ENCODE measurements around the gene CHAT.

- TF ChIP-seq SIN3A (IDR thresholded peaks at IDR 0.05; ENCODE audit: borderline replicate concordance, insufficient read depth, low read length) (no peak), TAF1 (IDR thresholded peaks at IDR 0.05; ENCODE audit: borderline replicate concordance, insufficient read depth, low read length) (no peak), REST (IDR thresholded peaks at IDR 0.05; ENCODE audit: insufficient read depth in 1 of 2, low read depth in 2 of 2, low read length in 2 of 2) (no peak), POLR2AphosphoS5 (IDR thresholded peaks at IDR 0.05; ENCODE audit: low read depth, low read length) (no peak)
Observed at GRCh38 chr10:49595003-49595712, 18.7 kb upstream of the CHAT start.

Measured in PFSK-1 (cell line).